ENCODE results near the gene PEX16.

Gene PEX16

DNA sequence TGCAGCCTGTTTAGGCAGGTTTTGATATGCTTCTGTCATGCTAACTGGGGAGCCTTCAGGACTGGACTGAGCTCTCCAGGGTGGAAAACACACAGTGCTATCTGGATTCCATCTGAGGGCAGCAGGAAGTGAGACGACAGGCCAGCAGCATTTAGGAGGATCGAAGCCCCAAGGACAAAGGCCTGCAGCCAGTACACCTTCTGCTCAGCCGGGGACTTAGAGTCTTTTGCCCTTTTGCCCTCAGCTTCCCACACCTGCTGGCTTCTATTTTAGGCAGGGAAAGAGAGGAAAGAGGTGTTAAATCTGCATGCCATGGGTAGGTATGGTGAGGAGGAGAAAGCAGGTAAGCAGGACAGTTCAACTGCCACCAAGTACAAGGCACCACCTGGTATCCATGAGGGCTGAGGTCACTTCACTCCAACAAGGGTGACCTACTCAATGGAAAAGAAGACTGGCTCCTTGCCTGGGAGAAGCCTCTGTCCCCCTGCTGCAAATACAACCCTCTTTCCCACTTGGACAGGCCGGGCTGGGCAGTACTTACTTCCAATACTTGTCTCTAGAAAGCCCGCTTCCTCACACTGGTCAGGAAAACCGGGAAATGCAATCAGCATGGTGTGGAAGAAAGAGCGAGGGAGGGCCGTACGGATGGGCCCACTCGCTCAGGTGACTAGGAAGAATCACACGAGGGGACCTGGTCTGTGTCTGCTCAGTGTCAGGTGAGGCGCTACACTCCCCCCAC, 17.1 kb upstream of the PEX16 start:
- in situ Hi-C loops (cut with HindIII; ENCODE audit: low pct_ligation_motif_present, low sequenced_read_pairs): no loop called here
- Histone ChIP-seq H3K4me3 (ENCODE audit: low read depth, low read length) (no peak overlapping the region), H3K27ac (no peak overlapping the region), H3K36me3 (replicated peaks) (peaks cover 35% of the 10 kb centered on the region), H3K27me3 (replicated peaks) (no peaks in the 10 kb centered on the region)
- DNase-seq: no peak
- TF ChIP-seq, protein P1, sequence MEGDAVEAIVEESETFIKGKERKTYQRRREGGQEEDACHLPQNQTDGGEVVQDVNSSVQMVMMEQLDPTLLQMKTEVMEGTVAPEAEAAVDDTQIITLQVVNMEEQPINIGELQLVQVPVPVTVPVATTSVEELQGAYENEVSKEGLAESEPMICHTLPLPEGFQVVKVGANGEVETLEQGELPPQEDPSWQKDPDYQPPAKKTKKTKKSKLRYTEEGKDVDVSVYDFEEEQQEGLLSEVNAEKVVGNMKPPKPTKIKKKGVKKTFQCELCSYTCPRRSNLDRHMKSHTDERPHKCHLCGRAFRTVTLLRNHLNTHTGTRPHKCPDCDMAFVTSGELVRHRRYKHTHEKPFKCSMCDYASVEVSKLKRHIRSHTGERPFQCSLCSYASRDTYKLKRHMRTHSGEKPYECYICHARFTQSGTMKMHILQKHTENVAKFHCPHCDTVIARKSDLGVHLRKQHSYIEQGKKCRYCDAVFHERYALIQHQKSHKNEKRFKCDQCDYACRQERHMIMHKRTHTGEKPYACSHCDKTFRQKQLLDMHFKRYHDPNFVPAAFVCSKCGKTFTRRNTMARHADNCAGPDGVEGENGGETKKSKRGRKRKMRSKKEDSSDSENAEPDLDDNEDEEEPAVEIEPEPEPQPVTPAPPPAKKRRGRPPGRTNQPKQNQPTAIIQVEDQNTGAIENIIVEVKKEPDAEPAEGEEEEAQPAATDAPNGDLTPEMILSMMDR (IDR thresholded peaks at IDR 0.05; ENCODE audit: low read depth, low read length, missing control alignments): no peak

DNA sequence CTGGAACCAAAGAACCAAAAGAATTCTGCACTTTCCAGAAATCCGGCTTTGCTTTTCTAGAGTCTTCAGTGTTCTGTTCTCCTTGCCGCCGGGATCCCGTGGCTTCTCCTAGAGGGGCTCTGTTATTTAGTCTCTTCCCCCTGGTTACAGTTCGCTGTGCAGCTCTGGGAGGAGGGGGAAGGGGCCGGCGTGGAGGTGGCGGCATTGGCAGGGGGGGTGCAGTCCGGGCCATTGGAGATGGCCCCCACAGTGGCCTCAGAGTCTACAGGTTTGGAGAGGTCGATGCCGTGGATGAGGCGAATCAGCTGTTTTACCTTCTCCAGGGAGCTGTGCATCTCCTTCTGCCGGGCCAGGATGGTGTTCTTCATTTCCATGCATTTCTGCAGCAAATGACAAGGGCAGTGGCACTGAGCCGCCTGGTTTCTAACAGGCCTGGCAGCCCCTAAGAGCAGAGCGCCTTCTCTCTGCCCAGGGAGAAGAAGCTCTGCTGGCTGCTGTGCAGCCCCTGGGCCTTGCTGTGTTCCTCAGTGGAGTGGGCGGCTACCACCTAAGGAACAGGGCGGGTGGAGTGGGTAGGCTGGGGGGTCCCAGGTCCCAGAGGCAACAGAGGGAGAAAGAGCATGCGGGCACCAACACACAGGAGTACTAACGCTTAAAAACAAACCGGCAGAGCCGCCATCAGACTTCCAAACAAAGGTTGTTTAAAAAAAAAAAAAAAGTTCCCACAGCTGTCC, 16.3 kb upstream of the PEX16 start:
- Histone ChIP-seq H3K4me3 (ENCODE audit: low read depth, low read length) (no peak overlapping the region), H3K27ac (no peak overlapping the region), H3K27me3 (replicated peaks) (no peaks in the 10 kb centered on the region), H3K36me3 (replicated peaks) (peaks cover 35% of the 10 kb centered on the region)
- DNase-seq: no peak
- TF ChIP-seq, protein P1 (IDR thresholded peaks at IDR 0.05; ENCODE audit: low read depth, low read length, missing control alignments): no peak
- in situ Hi-C loops (cut with HindIII; ENCODE audit: low pct_ligation_motif_present, low sequenced_read_pairs): no loop called here

DNA sequence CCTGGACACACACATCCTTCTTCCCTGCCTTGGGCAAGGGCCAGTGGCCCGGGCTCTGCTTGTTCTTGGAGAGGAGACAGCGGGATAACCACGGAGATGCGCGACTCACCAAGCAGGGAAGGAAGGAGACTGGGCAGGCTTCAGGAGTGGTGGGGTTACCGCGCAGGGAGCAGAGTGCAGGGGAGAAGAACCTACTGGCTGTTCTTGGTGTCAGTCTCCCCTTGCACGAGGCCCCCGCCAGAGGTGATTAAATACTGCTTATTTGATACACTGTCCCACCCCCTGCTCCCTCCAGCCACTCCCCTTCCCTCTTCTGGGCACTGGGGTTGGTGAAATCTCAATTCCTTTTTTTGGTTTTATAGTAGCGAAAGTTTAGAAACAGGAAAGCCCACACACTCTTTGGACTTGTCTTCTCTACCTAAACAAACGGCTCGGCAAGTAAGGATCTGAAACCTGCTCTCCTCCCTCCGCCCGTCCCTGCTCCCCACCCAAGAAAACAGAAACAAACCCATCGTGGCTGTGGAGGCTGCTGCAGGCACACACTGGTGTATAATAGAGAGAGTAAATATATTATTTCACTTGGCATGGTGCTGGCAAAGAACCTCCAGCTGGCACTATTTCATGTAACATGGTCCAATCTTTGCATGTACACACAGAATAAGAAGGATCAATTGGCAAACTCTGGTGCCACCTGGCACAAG, 15.6 kb upstream of the PEX16 start:
- in situ Hi-C loops (cut with HindIII; ENCODE audit: low pct_ligation_motif_present, low sequenced_read_pairs): no loop called here
- H3K27ac ChIP-seq: no peak overlapping the region
- peaks cover 35% of the 10 kb centered on the region for H3K36me3 ChIP-seq (replicated peaks)
- H3K4me3 ChIP-seq (ENCODE audit: low read depth, low read length): no peak overlapping the region
- no peak for DNase-seq
- TF ChIP-seq, protein P1 (IDR thresholded peaks at IDR 0.05; ENCODE audit: low read depth, low read length, missing control alignments): no peak
- no peaks in the 10 kb centered on the region for H3K27me3 ChIP-seq (replicated peaks)

DNA sequence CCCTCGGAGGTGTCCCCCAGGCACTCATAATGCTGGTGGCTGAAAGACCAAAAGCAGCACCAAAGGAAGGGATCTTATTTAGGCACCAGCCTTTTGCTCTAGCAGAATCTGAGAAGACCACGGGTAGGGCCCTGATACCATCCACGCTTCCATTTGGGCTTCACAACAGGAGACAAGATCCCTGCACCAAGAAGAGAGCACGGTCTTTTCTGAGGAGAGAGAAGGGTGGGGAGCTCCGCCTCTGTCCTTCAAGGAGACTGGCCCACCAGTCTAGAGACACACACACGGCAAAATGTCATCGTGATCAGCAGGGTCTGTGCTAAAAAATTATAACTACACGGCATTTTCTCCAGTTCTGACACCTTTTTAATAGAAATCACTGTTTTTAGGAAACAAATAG, 14.5 kb upstream of the PEX16 start:
- no peaks in the 10 kb centered on the region for H3K27me3 ChIP-seq (replicated peaks)
- no peak for DNase-seq
- TF ChIP-seq, protein P1 (IDR thresholded peaks at IDR 0.05; ENCODE audit: low read depth, low read length, missing control alignments): no peak
- no peak overlapping the region for H3K27ac ChIP-seq
- in situ Hi-C loops (cut with HindIII; ENCODE audit: low pct_ligation_motif_present, low sequenced_read_pairs): no loop called here
- H3K4me3 ChIP-seq (ENCODE audit: low read depth, low read length): no peak overlapping the region
- H3K36me3 ChIP-seq (replicated peaks): peaks cover 35% of the 10 kb centered on the region

DNA sequence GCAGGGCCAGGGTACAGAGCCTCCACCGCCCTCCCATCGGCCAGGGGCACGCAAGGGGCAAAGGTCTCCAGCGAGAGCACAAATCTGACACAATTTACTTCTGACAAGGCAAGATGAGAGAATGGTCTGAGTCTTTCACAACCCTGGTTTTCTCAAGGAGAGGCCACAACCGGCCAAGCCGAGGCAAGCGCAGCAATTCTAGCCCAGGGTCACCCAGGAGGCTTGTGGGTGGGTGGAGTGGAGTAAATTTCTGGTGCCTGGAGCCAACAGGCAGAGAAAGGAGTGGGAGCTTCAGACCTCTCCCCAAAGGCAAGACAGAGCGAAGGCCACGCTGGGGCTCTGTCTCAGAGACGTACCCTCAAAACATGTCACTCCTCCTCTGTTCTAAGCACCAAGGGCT, 14.1 kb upstream of the PEX16 start:
- DNase-seq: no peak
- H3K36me3 ChIP-seq (replicated peaks): peaks cover 35% of the 10 kb centered on the region
- H3K27me3 ChIP-seq (replicated peaks): no peaks in the 10 kb centered on the region
- TF ChIP-seq, protein P1 (IDR thresholded peaks at IDR 0.05; ENCODE audit: low read depth, low read length, missing control alignments): no peak
- no peak overlapping the region for H3K4me3 ChIP-seq (ENCODE audit: low read depth, low read length)
- no peak overlapping the region for H3K27ac ChIP-seq
- in situ Hi-C loops (cut with HindIII; ENCODE audit: low pct_ligation_motif_present, low sequenced_read_pairs): no loop called here
